ENCODE measurements around the gene HIPK3.

DNA sequence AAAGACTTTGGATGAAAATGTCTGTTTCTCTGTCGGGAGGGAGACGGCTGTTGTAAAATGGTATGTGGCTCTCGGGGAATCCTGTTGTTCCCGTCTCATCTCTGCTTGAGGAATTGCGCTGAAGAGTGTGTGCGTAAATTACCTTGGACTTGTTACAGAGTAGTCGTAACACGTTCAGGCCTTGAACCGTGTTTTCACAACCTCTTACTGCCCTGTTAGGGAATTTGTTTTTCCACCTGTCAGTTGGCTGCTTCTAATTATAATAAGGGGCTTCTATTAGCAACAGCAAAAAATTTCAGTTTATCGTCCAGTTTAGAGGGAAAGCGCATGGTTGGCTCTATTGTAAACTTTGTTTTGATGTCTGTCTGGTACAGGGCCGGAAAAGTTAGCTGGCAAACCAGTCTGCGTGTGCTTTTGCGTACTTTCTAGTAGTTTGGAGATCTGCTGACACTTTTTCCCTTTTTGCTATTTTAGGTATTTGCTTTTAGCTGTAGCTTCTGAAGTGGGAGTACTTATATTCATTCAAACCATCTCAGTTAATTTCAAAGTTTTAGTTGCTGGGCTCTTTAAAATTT, 1.5 kb downstream of the HIPK3 start:
- TF ChIP-seq, protein P1, sequence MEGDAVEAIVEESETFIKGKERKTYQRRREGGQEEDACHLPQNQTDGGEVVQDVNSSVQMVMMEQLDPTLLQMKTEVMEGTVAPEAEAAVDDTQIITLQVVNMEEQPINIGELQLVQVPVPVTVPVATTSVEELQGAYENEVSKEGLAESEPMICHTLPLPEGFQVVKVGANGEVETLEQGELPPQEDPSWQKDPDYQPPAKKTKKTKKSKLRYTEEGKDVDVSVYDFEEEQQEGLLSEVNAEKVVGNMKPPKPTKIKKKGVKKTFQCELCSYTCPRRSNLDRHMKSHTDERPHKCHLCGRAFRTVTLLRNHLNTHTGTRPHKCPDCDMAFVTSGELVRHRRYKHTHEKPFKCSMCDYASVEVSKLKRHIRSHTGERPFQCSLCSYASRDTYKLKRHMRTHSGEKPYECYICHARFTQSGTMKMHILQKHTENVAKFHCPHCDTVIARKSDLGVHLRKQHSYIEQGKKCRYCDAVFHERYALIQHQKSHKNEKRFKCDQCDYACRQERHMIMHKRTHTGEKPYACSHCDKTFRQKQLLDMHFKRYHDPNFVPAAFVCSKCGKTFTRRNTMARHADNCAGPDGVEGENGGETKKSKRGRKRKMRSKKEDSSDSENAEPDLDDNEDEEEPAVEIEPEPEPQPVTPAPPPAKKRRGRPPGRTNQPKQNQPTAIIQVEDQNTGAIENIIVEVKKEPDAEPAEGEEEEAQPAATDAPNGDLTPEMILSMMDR (IDR thresholded peaks at IDR 0.05): no peak
- no peak for TF ChIP-seq POLR2A (IDR thresholded peaks at IDR 0.05)

All from heart left ventricle (tissue), 13 donors.